Measurements from ENCODE around the gene PRLHR. TPM values are rescaled to one million over a fixed set of nuclear protein-coding genes. Genes with fewer than 3 reads are reported as not detected.

PRLHR gene
- total and polyA plus RNA-seq, 2 donors (not counting 1 experiment from before 2014, with no cell fraction given), result not detected

DNA sequence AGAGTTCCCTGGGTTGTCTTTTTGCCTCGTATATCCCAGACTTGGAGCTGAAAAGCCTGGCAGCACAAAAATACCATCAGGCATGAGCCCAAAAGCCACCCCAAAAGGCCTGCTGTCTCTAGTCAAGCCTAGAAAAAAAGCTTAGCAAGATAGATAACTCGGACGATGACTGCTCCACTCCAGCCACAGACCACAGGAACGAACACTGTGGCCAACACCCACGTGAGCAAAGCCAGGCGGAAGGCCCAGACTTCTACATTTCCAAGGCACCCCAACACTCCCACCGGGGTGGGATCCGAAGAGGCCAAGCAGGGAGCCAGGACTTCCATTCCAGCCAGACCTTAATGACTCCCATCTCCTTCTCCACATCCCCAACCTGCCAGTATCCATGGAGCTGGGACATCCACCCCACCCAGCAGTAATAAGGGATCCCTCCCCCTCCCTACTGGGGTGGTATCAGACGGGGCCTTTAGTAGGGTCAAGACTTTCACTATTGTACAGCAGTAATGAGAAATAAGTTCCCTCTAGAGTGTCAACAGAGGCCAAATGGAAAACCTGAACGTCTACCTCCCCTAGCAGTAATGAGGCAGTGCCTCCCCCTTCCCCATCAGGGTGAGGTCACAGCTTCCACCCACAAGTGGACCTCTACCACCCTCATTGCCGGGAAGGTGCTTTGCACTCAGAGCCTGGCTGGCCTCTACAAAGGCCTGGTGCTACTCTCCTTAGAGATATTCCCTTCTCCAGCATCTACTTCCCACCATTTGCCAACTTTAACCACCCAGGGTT is 23.0 kb downstream of the PRLHR start:
- Histone ChIP-seq H3K27ac (ENCODE audit: insufficient read depth, low read length) (no peak overlapping the region), H3K9me3 (ENCODE audit: control insufficient read depth, insufficient read depth, low read depth, low read length) (no peaks in the 10 kb centered on the region), H3K4me2 (ENCODE audit: extremely low read depth, insufficient read depth, low read length) (no peak overlapping the region), H4K20me1 (ENCODE audit: control insufficient read depth, extremely low read depth, insufficient read depth, low read length) (no peaks in the 10 kb centered on the region), H2AFZ (ENCODE audit: low read length) (no peak overlapping the region), H3K36me3 (ENCODE audit: control insufficient read depth, insufficient read depth, low read length) (no peaks in the 10 kb centered on the region), H3K9ac (ENCODE audit: insufficient read depth, low read length) (no peak overlapping the region), H3K4me1 (ENCODE audit: control insufficient read depth, extremely low read depth, insufficient read depth, low read length) (no peaks in the 10 kb centered on the region), H3K79me2 (ENCODE audit: control insufficient read depth, insufficient read depth, low read length) (no peaks in the 10 kb centered on the region), H3K4me3 (replicated peaks in 1 of 4; ENCODE audit: control extremely low read depth in 1 of 4, insufficient read depth in 1 of 4, low read depth in 3 of 4, low read length in 4 of 4) (no peak overlapping the region), H3K27me3 (ENCODE audit: control insufficient read depth, insufficient read depth, low read length) (no peaks in the 10 kb centered on the region)
- peak in 1 of 2 donors; percentile 18 for DNase-seq (ENCODE audit: low read depth in 2 of 2)
- TF ChIP-seq, protein P1, sequence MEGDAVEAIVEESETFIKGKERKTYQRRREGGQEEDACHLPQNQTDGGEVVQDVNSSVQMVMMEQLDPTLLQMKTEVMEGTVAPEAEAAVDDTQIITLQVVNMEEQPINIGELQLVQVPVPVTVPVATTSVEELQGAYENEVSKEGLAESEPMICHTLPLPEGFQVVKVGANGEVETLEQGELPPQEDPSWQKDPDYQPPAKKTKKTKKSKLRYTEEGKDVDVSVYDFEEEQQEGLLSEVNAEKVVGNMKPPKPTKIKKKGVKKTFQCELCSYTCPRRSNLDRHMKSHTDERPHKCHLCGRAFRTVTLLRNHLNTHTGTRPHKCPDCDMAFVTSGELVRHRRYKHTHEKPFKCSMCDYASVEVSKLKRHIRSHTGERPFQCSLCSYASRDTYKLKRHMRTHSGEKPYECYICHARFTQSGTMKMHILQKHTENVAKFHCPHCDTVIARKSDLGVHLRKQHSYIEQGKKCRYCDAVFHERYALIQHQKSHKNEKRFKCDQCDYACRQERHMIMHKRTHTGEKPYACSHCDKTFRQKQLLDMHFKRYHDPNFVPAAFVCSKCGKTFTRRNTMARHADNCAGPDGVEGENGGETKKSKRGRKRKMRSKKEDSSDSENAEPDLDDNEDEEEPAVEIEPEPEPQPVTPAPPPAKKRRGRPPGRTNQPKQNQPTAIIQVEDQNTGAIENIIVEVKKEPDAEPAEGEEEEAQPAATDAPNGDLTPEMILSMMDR (conservative IDR thresholded peaks at IDR 0.05 in 1 of 2, IDR thresholded peaks at IDR 0.05 in 1 of 2; ENCODE audit: low read depth in 1 of 2, low read length in 2 of 2), result no peak
- no peak for TF ChIP-seq EZH2 (IDR thresholded peaks at IDR 0.05; ENCODE audit: low read length, missing control alignments)

DNA sequence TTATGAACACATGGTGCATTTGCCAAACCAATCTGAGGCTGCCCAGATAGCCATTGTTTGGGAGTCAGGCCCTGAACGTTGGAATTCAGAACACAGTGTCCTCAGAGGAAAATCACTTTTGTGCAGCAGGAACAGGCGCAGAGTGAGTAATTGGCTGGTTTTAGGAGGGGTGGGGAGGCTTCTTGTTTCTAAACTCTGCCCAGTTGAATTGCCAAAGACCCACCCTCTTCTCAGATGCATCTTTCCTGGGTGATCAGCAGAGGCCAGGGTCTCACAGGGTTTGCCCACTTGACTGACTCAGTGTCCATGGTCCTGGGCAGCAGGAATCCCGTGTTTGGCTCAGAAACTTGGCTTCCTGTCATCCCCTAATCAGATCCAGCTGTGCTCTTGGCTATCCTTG is 24.3 kb downstream of the PRLHR start:
- TF ChIP-seq, protein P1 (conservative IDR thresholded peaks at IDR 0.05 in 1 of 2, IDR thresholded peaks at IDR 0.05 in 1 of 2; ENCODE audit: low read depth in 1 of 2, low read length in 2 of 2), result no peak
- no peak for TF ChIP-seq EZH2 (IDR thresholded peaks at IDR 0.05; ENCODE audit: low read length, missing control alignments)
- DNase-seq (ENCODE audit: low read depth in 2 of 2), result peak; percentile 6 to 48

DNA sequence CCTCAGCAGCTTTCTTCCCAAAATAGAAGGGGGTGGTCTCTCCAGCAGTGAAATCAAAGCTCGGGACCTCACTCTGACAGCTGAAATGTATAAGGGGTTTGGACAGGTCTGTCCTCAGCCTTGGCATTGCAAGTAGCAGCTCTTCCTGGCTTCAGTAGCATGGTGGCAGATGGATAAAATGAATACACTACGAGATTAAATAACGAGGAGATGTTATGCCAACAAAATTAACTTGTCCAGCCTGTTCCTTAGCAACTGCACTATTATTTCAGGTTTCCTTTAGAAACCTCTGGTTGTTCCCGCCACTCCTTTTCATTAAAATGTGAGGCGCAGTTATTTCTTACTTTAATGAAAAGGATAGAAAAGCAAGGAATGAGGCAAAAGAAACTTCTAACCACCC is 24.9 kb downstream of the PRLHR start:
- H3K4me1 ChIP-seq (ENCODE audit: control insufficient read depth, extremely low read depth, insufficient read depth, low read length), result no peaks in the 10 kb centered on the region
- H2AFZ ChIP-seq (ENCODE audit: low read length), result no peak overlapping the region
- no peaks in the 10 kb centered on the region for H3K27me3 ChIP-seq (ENCODE audit: control insufficient read depth, insufficient read depth, low read length)
- TF ChIP-seq, protein P1 (conservative IDR thresholded peaks at IDR 0.05 in 1 of 2, IDR thresholded peaks at IDR 0.05 in 1 of 2; ENCODE audit: low read depth in 1 of 2, low read length in 2 of 2), result no peak
- TF ChIP-seq EZH2 (IDR thresholded peaks at IDR 0.05; ENCODE audit: low read length, missing control alignments), result no peak
- H4K20me1 ChIP-seq (ENCODE audit: control insufficient read depth, extremely low read depth, insufficient read depth, low read length), result no peaks in the 10 kb centered on the region
- no peak for DNase-seq (ENCODE audit: low read depth in 2 of 2)
- no peaks in the 10 kb centered on the region for H3K9me3 ChIP-seq (ENCODE audit: control insufficient read depth, insufficient read depth, low read depth, low read length)
- no peak overlapping the region for H3K9ac ChIP-seq (ENCODE audit: insufficient read depth, low read length)
- H3K4me3 ChIP-seq (replicated peaks in 1 of 4; ENCODE audit: control extremely low read depth in 1 of 4, insufficient read depth in 1 of 4, low read depth in 3 of 4, low read length in 4 of 4), result no peak overlapping the region
- no peaks in the 10 kb centered on the region for H3K36me3 ChIP-seq (ENCODE audit: control insufficient read depth, insufficient read depth, low read length)
- no peaks in the 10 kb centered on the region for H3K79me2 ChIP-seq (ENCODE audit: control insufficient read depth, insufficient read depth, low read length)
- no peak overlapping the region for H3K4me2 ChIP-seq (ENCODE audit: extremely low read depth, insufficient read depth, low read length)
- no peak overlapping the region for H3K27ac ChIP-seq (ENCODE audit: insufficient read depth, low read length)

More for the DNA sequence above, 24.3 kb downstream of the PRLHR start:
- Histone ChIP-seq H3K4me2 (ENCODE audit: extremely low read depth, insufficient read depth, low read length) (no peak overlapping the region), H3K4me3 (replicated peaks in 1 of 4; ENCODE audit: control extremely low read depth in 1 of 4, insufficient read depth in 1 of 4, low read depth in 3 of 4, low read length in 4 of 4) (no peak overlapping the region), H3K27me3 (ENCODE audit: control insufficient read depth, insufficient read depth, low read length) (no peaks in the 10 kb centered on the region), H3K9ac (ENCODE audit: insufficient read depth, low read length) (no peak overlapping the region), H3K9me3 (ENCODE audit: control insufficient read depth, insufficient read depth, low read depth, low read length) (no peaks in the 10 kb centered on the region), H3K4me1 (ENCODE audit: control insufficient read depth, extremely low read depth, insufficient read depth, low read length) (no peaks in the 10 kb centered on the region), H3K79me2 (ENCODE audit: control insufficient read depth, insufficient read depth, low read length) (no peaks in the 10 kb centered on the region), H3K27ac (ENCODE audit: insufficient read depth, low read length) (no peak overlapping the region), H4K20me1 (ENCODE audit: control insufficient read depth, extremely low read depth, insufficient read depth, low read length) (no peaks in the 10 kb centered on the region), H2AFZ (ENCODE audit: low read length) (no peak overlapping the region), H3K36me3 (ENCODE audit: control insufficient read depth, insufficient read depth, low read length) (no peaks in the 10 kb centered on the region)

Data from fibroblast of lung (primary cell).